HEK293 (cell line): Measurements from ENCODE around the gene ORMDL1.

ENCODE experiments used
- CTCF ChIA-PET: fragments of 350-600 bp; formaldehyde crosslinking; extraction: SDS; loops from one replicate; lab custom pipeline; 2021; ENCODE audit warnings: antibody characterized with exemption; lab: Yijun Ruan, JAX
- POLR2A ChIA-PET: fragments of 300-600 bp; formaldehyde crosslinking; extraction: SDS; loops from one replicate; lab custom pipeline; 2020; ENCODE audit warnings: antibody characterized with exemption, inconsistent platforms; lab: Yijun Ruan, JAX
- H3K27ac ChIP-seq: fragments of 200-500 bp; sonication (Bioruptor generic); 2 replicates; pipeline ENCODE4 v1.5.1; 2014; ENCODE audit warnings: low read depth, low read length, control low read depth, inconsistent platforms; ENCODE audit errors: extremely low read depth
- H3K36me3 ChIP-seq, 2 experiments: fragments of 200-500 bp in 1 of 2; sonication (Bioruptor generic) in 1 of 2; 1 replicate in 1 of 2; 2 replicates in 1 of 2; pipeline ENCODE4 v1.5.1; 2014 to 2017; ENCODE audit warnings: inconsistent platforms in 2 of 2, low read length in 2 of 2; ENCODE audit not compliant: control insufficient read depth in 2 of 2, insufficient read depth in 1 of 2
- H3K4me1 ChIP-seq: fragments of 200-500 bp; sonication (Bioruptor generic); 2 replicates; pipeline ENCODE4 v1.5.1; 2014; ENCODE audit warnings: mild to moderate bottlenecking, low read length, inconsistent platforms; ENCODE audit not compliant: control insufficient read depth, insufficient read depth
- H3K4me3 ChIP-seq: 2 replicates; pipeline ENCODE4 v1.5.1; 2011; ENCODE audit warnings: low read depth, mild to moderate bottlenecking, control low read depth, low read length, moderate library complexity
- H3K9me3 ChIP-seq: fragments of 200-500 bp; sonication (Bioruptor generic); 2 replicates; pipeline ENCODE4 v1.5.1; 2014; ENCODE audit warnings: low read depth, low read length, inconsistent platforms; ENCODE audit not compliant: control insufficient read depth, insufficient read depth
- BCL11B ChIP-seq: fragments of 450-650 bp; formaldehyde crosslinking; IDR thresholded peaks from 2 replicates; pipeline ENCODE4 v1.5.1; 2016; ENCODE audit warnings: low read depth, missing biosample characterization, missing genetic modification characterization
- GLIS1 ChIP-seq: fragments of 450-650 bp; formaldehyde crosslinking; IDR thresholded peaks from 2 replicates; pipeline ENCODE4 v1.5.1; 2016; ENCODE audit warnings: missing biosample characterization, missing genetic modification characterization
- HOXA7 ChIP-seq: sonication (generic); formaldehyde crosslinking; IDR thresholded peaks from 2 replicates; pipeline ENCODE4 v1.8.1; 2022; ENCODE audit warnings: missing genetic modification reagents, borderline replicate concordance
- SP2 ChIP-seq: fragments of 450-650 bp; formaldehyde crosslinking; IDR thresholded peaks from 2 replicates; pipeline ENCODE4 v1.5.1; 2016; ENCODE audit warnings: missing biosample characterization, missing genetic modification characterization
- ZBTB17 ChIP-seq: fragments of 450-650 bp; formaldehyde crosslinking; IDR thresholded peaks from 2 replicates; pipeline ENCODE4 v1.5.1; 2016; ENCODE audit warnings: missing biosample characterization, missing genetic modification characterization
- ZBTB8A ChIP-seq: fragments of 450-650 bp; formaldehyde crosslinking; IDR thresholded peaks from 2 replicates; pipeline ENCODE4 v1.5.1; 2016; ENCODE audit warnings: missing biosample characterization, missing genetic modification characterization
- ZFP69B ChIP-seq: fragments of 450-650 bp; formaldehyde crosslinking; IDR thresholded peaks from 2 replicates; pipeline ENCODE4 v1.5.1; 2016; ENCODE audit warnings: missing biosample characterization, missing genetic modification characterization
- ZNF2 ChIP-seq: fragments of 450-650 bp; formaldehyde crosslinking; IDR thresholded peaks from 2 replicates; pipeline ENCODE4 v1.5.1; 2016; ENCODE audit warnings: missing biosample characterization, missing genetic modification characterization
- ZNF560 ChIP-seq: fragments of 450-650 bp; formaldehyde crosslinking; IDR thresholded peaks from 2 replicates; pipeline ENCODE4 v1.5.1; 2017; ENCODE audit warnings: missing biosample characterization, missing genetic modification characterization, borderline replicate concordance
- ZNF585B ChIP-seq: fragments of 450-650 bp; formaldehyde crosslinking; IDR thresholded peaks from 2 replicates; pipeline ENCODE4 v1.5.1; 2016; ENCODE audit warnings: missing biosample characterization, missing genetic modification characterization
- ZNF610 ChIP-seq: fragments of 450-650 bp; formaldehyde crosslinking; IDR thresholded peaks from 2 replicates; pipeline ENCODE4 v1.5.1; 2016; ENCODE audit warnings: missing biosample characterization, missing genetic modification characterization, borderline replicate concordance
- ZSCAN30 ChIP-seq: fragments of 450-650 bp; IDR thresholded peaks from 2 replicates; pipeline ENCODE4 v1.5.1; 2018; ENCODE audit warnings: missing biosample characterization, mild to moderate bottlenecking, missing genetic modification characterization, moderate library complexity
- TF ChIP-seq, protein P1 (sequence below): fragments of 450-650 bp; formaldehyde crosslinking; conservative IDR thresholded peaks from 2 replicates; pipeline ENCODE4 v1.5.1; 2016; ENCODE audit warnings: low read depth, missing biosample characterization, missing genetic modification characterization
- TF ChIP-seq, protein P2 (sequence below): fragments of 450-650 bp; formaldehyde crosslinking; IDR thresholded peaks from 2 replicates; pipeline ENCODE4 v1.5.1; 2016; ENCODE audit warnings: missing biosample characterization, missing genetic modification characterization
- TF ChIP-seq, protein P3 (sequence below): fragments of 450-650 bp; formaldehyde crosslinking; conservative IDR thresholded peaks from 2 replicates; pipeline ENCODE4 v1.5.1; 2016; ENCODE audit warnings: low read depth, missing biosample characterization, missing genetic modification characterization
- TF ChIP-seq, protein P4 (sequence below): fragments of 450-650 bp; formaldehyde crosslinking; optimal IDR thresholded peaks from 2 replicates; pipeline ENCODE3; 2016; ENCODE audit warnings: missing biosample characterization, mild to moderate bottlenecking, missing genetic modification characterization
- TF ChIP-seq, protein P5 (sequence below): fragments of 450-650 bp; formaldehyde crosslinking; IDR thresholded peaks from 2 replicates; pipeline ENCODE4 v1.5.1; 2017; ENCODE audit warnings: missing biosample characterization, mild to moderate bottlenecking, missing genetic modification characterization, moderate library complexity
- TF ChIP-seq, protein P6 (sequence below): fragments of 450-650 bp; formaldehyde crosslinking; IDR thresholded peaks from 2 replicates; pipeline ENCODE4 v1.5.1; 2016; ENCODE audit warnings: missing biosample characterization, missing genetic modification characterization
- TF ChIP-seq, protein P7 (sequence below): fragments of 450-650 bp; formaldehyde crosslinking; IDR thresholded peaks from 2 replicates; pipeline ENCODE4 v1.5.1; 2016; ENCODE audit warnings: missing biosample characterization, missing genetic modification characterization

The ORMDL1 gene

DNA sequence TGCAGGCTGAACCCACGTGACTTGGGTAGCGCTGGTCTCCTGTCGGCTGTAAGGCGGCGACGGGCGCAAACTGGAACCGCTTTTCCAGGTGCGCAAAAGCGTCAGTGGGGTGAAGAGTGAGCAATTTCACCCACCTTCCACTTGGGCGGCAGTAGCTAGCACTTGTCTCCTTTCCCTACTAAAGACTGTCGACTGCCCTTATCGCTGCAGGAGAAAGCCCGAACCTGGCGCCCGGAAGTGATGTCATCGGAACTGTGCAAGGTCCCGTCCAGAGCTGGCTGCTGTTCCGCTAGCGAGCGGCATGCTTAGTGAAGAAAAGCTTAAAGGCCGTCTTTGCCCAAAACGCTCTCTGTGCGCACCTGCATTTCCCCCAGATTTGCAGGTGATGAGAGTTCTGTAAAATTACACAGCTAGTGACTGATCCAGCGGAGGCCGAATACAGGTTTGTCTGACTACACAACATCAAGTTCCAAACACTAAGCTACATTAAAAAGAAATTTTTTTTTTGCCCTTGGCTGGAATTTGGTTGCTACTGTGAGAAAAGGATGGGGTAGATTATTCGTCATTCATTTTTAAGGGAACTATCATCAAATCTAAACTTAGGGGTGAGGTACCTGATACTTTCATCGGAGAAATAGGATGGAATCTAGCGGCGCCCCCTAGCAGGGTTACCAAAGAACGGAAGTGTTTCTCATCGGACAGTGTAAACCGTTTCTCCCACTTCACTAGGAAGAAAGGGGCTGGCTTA is 21.4 kb downstream of the ORMDL1 start, which contains the start of gene OSGEPL1:
Gene OSGEPL1, minus strand, starts transcription at position 242 of the 748 bp plus-strand sequence. CDS start 1,152 bp downstream, outside the sequence.
- ChIA-PET CTCF (interaction anchor here (0.6 to 3.4 kb wide), 16 partner anchors 10 to 1419 kb away, joined by 3 to 27 read pairs (median 4); partner anchors contain the start of genes ANKAR and ASNSD1), POLR2A (interaction anchor here (0.6 to 1.5 kb wide), 12 partner anchors 9 to 685 kb away, joined by 3 to 24 read pairs (median 4); partner anchors contain the start of genes ASNSD1, HIBCH, ORMDL1 and PMS1)
- Histone ChIP-seq H3K4me3 (peak within 1 kb of the TSS; percentile 80), H3K9me3 (no peaks in the 10 kb centered on the region), H3K27ac (peak within 1 kb of the TSS; percentile 81), H3K4me1 (no peaks in the 10 kb centered on the region), H3K36me3 (peaks cover 5 to 21% of the 10 kb centered on the region in 2 experiments; a peak in 2 of 3 replicates)
- TF ChIP-seq SP2 (peak; percentile 63), HOXA7 (no peak), ZFP69B (tag by site-specific recombination) (peak; percentile 38; the same call in 1 of the 2 replicates), BCL11B (tag by site-specific recombination) (no peak), ZNF610 (tag by site-specific recombination) (peak; percentile 39; the same call in 1 of the 2 replicates), ZNF585B (tag by site-specific recombination) (no peak), ZBTB8A (tag by site-specific recombination) (peak; percentile 95), ZNF2 (peak; percentile 68; the same call in 1 of the 2 replicates), ZBTB17 (tag by site-specific recombination) (peak; percentile 76), ZSCAN30 (peak; percentile 47; the same call in 1 of the 2 replicates), ZNF560 (tag by site-specific recombination) (no peak), GLIS1 (tag by site-specific recombination) (peak; percentile 11; the same call in 1 of the 2 replicates)
- TF ChIP-seq, protein P1, sequence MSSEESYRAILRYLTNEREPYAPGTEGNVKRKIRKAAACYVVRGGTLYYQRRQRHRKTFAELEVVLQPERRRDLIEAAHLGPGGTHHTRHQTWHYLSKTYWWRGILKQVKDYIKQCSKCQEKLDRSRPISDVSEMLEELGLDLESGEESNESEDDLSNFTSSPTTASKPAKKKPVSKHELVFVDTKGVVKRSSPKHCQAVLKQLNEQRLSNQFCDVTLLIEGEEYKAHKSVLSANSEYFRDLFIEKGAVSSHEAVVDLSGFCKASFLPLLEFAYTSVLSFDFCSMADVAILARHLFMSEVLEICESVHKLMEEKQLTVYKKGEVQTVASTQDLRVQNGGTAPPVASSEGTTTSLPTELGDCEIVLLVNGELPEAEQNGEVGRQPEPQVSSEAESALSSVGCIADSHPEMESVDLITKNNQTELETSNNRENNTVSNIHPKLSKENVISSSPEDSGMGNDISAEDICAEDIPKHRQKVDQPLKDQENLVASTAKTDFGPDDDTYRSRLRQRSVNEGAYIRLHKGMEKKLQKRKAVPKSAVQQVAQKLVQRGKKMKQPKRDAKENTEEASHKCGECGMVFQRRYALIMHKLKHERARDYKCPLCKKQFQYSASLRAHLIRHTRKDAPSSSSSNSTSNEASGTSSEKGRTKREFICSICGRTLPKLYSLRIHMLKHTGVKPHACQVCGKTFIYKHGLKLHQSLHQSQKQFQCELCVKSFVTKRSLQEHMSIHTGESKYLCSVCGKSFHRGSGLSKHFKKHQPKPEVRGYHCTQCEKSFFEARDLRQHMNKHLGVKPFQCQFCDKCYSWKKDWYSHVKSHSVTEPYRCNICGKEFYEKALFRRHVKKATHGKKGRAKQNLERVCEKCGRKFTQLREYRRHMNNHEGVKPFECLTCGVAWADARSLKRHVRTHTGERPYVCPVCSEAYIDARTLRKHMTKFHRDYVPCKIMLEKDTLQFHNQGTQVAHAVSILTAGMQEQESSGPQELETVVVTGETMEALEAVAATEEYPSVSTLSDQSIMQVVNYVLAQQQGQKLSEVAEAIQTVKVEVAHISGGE = peak; percentile 97
- TF ChIP-seq, protein P2, sequence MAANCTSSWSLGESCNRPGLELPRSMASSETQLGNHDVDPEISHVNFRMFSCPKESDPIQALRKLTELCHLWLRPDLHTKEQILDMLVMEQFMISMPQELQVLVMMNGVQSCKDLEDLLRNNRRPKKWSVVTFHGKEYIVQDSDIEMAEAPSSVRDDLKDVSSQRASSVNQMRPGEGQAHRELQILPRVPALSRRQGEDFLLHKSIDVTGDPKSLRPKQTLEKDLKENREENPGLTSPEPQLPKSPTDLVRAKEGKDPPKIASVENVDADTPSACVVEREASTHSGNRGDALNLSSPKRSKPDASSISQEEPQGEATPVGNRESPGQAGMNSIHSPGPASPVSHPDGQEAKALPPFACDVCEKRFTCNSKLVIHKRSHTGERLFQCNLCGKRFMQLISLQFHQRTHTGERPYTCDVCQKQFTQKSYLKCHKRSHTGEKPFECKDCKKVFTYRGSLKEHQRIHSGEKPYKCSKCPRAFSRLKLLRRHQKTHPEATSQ (tag by site-specific recombination) = 0 out of 2 replicates have a peak, but pooled peaks have one; percentile 41
- TF ChIP-seq, protein P3, sequence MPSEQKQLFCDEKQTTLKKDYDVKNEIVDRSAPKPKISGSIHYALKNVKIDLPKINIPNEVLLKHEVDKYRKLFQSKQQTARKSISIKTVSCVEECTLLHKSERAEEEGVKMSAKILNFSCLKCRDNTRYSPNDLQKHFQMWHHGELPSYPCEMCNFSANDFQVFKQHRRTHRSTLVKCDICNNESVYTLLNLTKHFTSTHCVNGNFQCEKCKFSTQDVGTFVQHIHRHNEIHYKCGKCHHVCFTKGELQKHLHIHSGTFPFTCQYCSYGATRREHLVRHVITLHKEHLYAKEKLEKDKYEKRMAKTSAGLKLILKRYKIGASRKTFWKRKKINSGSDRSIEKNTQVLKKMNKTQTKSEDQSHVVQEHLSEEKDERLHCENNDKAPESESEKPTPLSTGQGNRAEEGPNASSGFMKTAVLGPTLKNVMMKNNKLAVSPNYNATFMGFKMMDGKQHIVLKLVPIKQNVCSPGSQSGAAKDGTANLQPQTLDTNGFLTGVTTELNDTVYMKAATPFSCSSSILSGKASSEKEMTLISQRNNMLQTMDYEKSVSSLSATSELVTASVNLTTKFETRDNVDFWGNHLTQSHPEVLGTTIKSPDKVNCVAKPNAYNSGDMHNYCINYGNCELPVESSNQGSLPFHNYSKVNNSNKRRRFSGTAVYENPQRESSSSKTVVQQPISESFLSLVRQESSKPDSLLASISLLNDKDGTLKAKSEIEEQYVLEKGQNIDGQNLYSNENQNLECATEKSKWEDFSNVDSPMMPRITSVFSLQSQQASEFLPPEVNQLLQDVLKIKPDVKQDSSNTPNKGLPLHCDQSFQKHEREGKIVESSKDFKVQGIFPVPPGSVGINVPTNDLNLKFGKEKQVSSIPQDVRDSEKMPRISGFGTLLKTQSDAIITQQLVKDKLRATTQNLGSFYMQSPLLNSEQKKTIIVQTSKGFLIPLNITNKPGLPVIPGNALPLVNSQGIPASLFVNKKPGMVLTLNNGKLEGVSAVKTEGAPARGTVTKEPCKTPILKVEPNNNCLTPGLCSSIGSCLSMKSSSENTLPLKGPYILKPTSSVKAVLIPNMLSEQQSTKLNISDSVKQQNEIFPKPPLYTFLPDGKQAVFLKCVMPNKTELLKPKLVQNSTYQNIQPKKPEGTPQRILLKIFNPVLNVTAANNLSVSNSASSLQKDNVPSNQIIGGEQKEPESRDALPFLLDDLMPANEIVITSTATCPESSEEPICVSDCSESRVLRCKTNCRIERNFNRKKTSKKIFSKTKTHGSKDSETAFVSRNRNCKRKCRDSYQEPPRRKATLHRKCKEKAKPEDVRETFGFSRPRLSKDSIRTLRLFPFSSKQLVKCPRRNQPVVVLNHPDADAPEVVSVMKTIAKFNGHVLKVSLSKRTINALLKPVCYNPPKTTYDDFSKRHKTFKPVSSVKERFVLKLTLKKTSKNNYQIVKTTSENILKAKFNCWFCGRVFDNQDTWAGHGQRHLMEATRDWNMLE = peak; percentile 75
- TF ChIP-seq, protein P4, sequence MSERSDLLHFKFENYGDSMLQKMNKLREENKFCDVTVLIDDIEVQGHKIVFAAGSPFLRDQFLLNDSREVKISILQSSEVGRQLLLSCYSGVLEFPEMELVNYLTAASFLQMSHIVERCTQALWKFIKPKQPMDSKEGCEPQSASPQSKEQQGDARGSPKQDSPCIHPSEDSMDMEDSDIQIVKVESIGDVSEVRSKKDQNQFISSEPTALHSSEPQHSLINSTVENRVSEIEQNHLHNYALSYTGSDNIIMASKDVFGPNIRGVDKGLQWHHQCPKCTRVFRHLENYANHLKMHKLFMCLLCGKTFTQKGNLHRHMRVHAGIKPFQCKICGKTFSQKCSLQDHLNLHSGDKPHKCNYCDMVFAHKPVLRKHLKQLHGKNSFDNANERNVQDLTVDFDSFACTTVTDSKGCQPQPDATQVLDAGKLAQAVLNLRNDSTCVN (tag by site-specific recombination) = peak; percentile 24
- TF ChIP-seq, protein P5, sequence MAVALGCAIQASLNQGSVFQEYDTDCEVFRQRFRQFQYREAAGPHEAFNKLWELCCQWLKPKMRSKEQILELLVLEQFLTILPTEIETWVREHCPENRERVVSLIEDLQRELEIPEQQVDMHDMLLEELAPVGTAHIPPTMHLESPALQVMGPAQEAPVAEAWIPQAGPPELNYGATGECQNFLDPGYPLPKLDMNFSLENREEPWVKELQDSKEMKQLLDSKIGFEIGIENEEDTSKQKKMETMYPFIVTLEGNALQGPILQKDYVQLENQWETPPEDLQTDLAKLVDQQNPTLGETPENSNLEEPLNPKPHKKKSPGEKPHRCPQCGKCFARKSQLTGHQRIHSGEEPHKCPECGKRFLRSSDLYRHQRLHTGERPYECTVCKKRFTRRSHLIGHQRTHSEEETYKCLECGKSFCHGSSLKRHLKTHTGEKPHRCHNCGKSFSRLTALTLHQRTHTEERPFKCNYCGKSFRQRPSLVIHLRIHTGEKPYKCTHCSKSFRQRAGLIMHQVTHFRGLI (tag by site-specific recombination) = peak; percentile 76; the same call in 1 of the 2 replicates
- TF ChIP-seq, protein P6, sequence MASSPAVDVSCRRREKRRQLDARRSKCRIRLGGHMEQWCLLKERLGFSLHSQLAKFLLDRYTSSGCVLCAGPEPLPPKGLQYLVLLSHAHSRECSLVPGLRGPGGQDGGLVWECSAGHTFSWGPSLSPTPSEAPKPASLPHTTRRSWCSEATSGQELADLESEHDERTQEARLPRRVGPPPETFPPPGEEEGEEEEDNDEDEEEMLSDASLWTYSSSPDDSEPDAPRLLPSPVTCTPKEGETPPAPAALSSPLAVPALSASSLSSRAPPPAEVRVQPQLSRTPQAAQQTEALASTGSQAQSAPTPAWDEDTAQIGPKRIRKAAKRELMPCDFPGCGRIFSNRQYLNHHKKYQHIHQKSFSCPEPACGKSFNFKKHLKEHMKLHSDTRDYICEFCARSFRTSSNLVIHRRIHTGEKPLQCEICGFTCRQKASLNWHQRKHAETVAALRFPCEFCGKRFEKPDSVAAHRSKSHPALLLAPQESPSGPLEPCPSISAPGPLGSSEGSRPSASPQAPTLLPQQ (tag by site-specific recombination) = peak; percentile 61; the same call in 1 of the 2 replicates
- TF ChIP-seq, protein P7, sequence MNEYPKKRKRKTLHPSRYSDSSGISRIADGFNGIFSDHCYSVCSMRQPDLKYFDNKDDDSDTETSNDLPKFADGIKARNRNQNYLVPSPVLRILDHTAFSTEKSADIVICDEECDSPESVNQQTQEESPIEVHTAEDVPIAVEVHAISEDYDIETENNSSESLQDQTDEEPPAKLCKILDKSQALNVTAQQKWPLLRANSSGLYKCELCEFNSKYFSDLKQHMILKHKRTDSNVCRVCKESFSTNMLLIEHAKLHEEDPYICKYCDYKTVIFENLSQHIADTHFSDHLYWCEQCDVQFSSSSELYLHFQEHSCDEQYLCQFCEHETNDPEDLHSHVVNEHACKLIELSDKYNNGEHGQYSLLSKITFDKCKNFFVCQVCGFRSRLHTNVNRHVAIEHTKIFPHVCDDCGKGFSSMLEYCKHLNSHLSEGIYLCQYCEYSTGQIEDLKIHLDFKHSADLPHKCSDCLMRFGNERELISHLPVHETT (tag by site-specific recombination) = no peak
